ENCODE data around the gene CHURC1. TPM values are rescaled to one million over a fixed set of nuclear protein-coding genes. Genes with fewer than 3 reads are reported as not detected.
A peak's percentile ranks its signal among the peaks of the same experiment; 100 is the strongest.

Gene CHURC1
- total and polyA plus RNA-seq, 2 donors from 2014 or later: 41.0 to 70.4 TPM

- Histone ChIP-seq H3K9ac (ENCODE audit: low read length in 3 of 3) (no peak overlapping the region), H3K27me3 (ENCODE audit: control insufficient read depth, insufficient read depth, low read length) (no peaks in the 10 kb centered on the region), H3K27ac (ENCODE audit: low read depth in 2 of 2, low read length in 2 of 2) (peak overlapping the region; percentile 2 to 60), H3K4me1 (ENCODE audit: control insufficient read depth in 2 of 3, insufficient read depth in 2 of 3, low read depth in 1 of 3, low read length in 3 of 3) (peaks cover 0 to 26% (median 0%) of the 10 kb centered on the region in 3 donors), H3K9me3 (ENCODE audit: control insufficient read depth in 2 of 3, insufficient read depth in 1 of 3, low read length in 3 of 3) (no peaks in the 10 kb centered on the region), H3K36me3 (ENCODE audit: control insufficient read depth in 2 of 3, insufficient read depth in 3 of 3, low read length in 3 of 3) (no peaks in the 10 kb centered on the region), H3K4me3 (ENCODE audit: low read length in 3 of 3) (no peak overlapping the region)
- TF ChIP-seq CTCF (IDR thresholded peaks at IDR 0.05; ENCODE audit: borderline replicate concordance, extremely low read depth, insufficient read depth): no peak
- FAIRE-seq: no peak
- no peak for DNase-seq
- intact Hi-C loops (cut with DNase I): no loop called here
Measured at GRCh38 chr14:64958201-64958600, 43.9 kb downstream of the CHURC1 start.

- FAIRE-seq (no peak), DNase-seq (peak in 1 of 5 donors; percentile 79)
- Histone ChIP-seq H3K27ac (ENCODE audit: low read depth in 2 of 2, low read length in 2 of 2) (peak overlapping the region; percentile 2 to 80), H3K4me3 (ENCODE audit: low read length in 3 of 3) (no peak overlapping the region), H3K36me3 (ENCODE audit: control insufficient read depth in 2 of 3, insufficient read depth in 3 of 3, low read length in 3 of 3) (no peaks in the 10 kb centered on the region), H3K9me3 (ENCODE audit: control insufficient read depth in 2 of 3, insufficient read depth in 1 of 3, low read length in 3 of 3) (no peaks in the 10 kb centered on the region), H3K9ac (ENCODE audit: low read length in 3 of 3) (no peak overlapping the region), H3K4me1 (ENCODE audit: control insufficient read depth in 2 of 3, insufficient read depth in 2 of 3, low read depth in 1 of 3, low read length in 3 of 3) (peaks cover 0 to 24% (median 0%) of the 10 kb centered on the region in 3 donors), H3K27me3 (ENCODE audit: control insufficient read depth, insufficient read depth, low read length) (no peaks in the 10 kb centered on the region)
- no peak for TF ChIP-seq CTCF (IDR thresholded peaks at IDR 0.05; ENCODE audit: borderline replicate concordance, extremely low read depth, insufficient read depth)
- intact Hi-C loops (cut with DNase I): no loop called here
Measured at GRCh38 chr14:64958743-64959142, 44.5 kb downstream of the CHURC1 start.

GRCh38 chr14:64960762-64961276 lies 46.6 kb downstream of the CHURC1 start:
- Histone ChIP-seq H3K9ac (ENCODE audit: low read length in 3 of 3) (no peak overlapping the region), H3K4me3 (ENCODE audit: low read length in 3 of 3) (no peak overlapping the region), H3K27me3 (ENCODE audit: control insufficient read depth, insufficient read depth, low read length) (no peaks in the 10 kb centered on the region), H3K4me1 (ENCODE audit: control insufficient read depth in 2 of 3, insufficient read depth in 2 of 3, low read depth in 1 of 3, low read length in 3 of 3) (peaks cover 0 to 18% (median 0%) of the 10 kb centered on the region in 3 donors), H3K27ac (ENCODE audit: low read depth in 2 of 2, low read length in 2 of 2) (peak overlapping the region; percentile 60 to 73), H3K9me3 (ENCODE audit: control insufficient read depth in 2 of 3, insufficient read depth in 1 of 3, low read length in 3 of 3) (no peaks in the 10 kb centered on the region), H3K36me3 (ENCODE audit: control insufficient read depth in 2 of 3, insufficient read depth in 3 of 3, low read length in 3 of 3) (no peaks in the 10 kb centered on the region)
- FAIRE-seq (no peak), DNase-seq (peak in 3 of 5 donors; percentile 27 to 45 (median 35))
- no peak for TF ChIP-seq CTCF (IDR thresholded peaks at IDR 0.05; ENCODE audit: borderline replicate concordance, extremely low read depth, insufficient read depth)
- intact Hi-C loops (cut with DNase I): no loop called here

GRCh38 chr14:64963611-64964010 lies 49.4 kb downstream of the CHURC1 start:
- H3K27me3 ChIP-seq (ENCODE audit: control insufficient read depth, insufficient read depth, low read length): no peaks in the 10 kb centered on the region
- H3K4me3 ChIP-seq (ENCODE audit: low read length in 3 of 3): no peak overlapping the region
- no peak for TF ChIP-seq CTCF (IDR thresholded peaks at IDR 0.05; ENCODE audit: borderline replicate concordance, extremely low read depth, insufficient read depth)
- H3K27ac ChIP-seq (ENCODE audit: low read depth in 2 of 2, low read length in 2 of 2): no peak overlapping the region
- FAIRE-seq (no peak), DNase-seq (no peak)
- H3K9ac ChIP-seq (ENCODE audit: low read length in 3 of 3): no peak overlapping the region
- H3K4me1 ChIP-seq (ENCODE audit: control insufficient read depth in 2 of 3, insufficient read depth in 2 of 3, low read depth in 1 of 3, low read length in 3 of 3): peaks cover 0 to 21% (median 0%) of the 10 kb centered on the region in 3 donors
- H3K36me3 ChIP-seq (ENCODE audit: control insufficient read depth in 2 of 3, insufficient read depth in 3 of 3, low read length in 3 of 3): no peaks in the 10 kb centered on the region
- H3K9me3 ChIP-seq (ENCODE audit: control insufficient read depth in 2 of 3, insufficient read depth in 1 of 3, low read length in 3 of 3): no peaks in the 10 kb centered on the region
- intact Hi-C loops (cut with DNase I): no loop called here

All from kidney (tissue), 14 donors.